Colonic mucosa (tissue), 4 donors: ENCODE results near the gene FADS2. TPM values are rescaled to one million over a fixed set of nuclear protein-coding genes. Genes with fewer than 3 reads are reported as not detected.

ENCODE experiments used
- DNase-seq: peaks from one replicate; pipeline ENCODE4 v3.0.0-alpha.2; 2020
- H3K27ac ChIP-seq: fragments of 200-600 bp; one replicate; pipeline ENCODE4 v1.8.0; 2021
- H3K27me3 ChIP-seq: fragments of 200-600 bp; one replicate; pipeline ENCODE4 v1.8.0; 2021
- H3K36me3 ChIP-seq: fragments of 200-600 bp; one replicate; pipeline ENCODE4 v1.8.0; 2021
- H3K4me1 ChIP-seq: fragments of 200-600 bp; one replicate; pipeline ENCODE4 v1.8.0; 2021; ENCODE audit warnings: mild to moderate bottlenecking
- H3K4me3 ChIP-seq: fragments of 200-600 bp; one replicate; pipeline ENCODE4 v1.8.0; 2021
- H3K9ac ChIP-seq, 2 donors: one replicate each; pipeline ENCODE4 v1.7.0; 2013; ENCODE audit warnings: control low read depth in 2 of 2, low read depth in 2 of 2, low read length in 2 of 2
- H3K9me3 ChIP-seq: fragments of 200-600 bp; one replicate; pipeline ENCODE4 v1.8.0; 2021
- intact Hi-C: fragments of 100-400 bp; cut with DNase I; formaldehyde crosslinking; loops from one replicate; pipeline ENCODE4 v1.14.1; 2022
- total RNA-seq, 2 donors: library from RNA; stranded (reverse); fragmentation: NEBNext Ultra II Directional in 1 of 2; extraction: Animal tissue kit (Norgen Biotek cat#: 25700) in 1 of 2; gene quantifications; one replicate each; pipeline ENCODE4 v1.2.1, GENCODE V29; 2021
- TF ChIP-seq, protein P1 (sequence below): fragments of 200-600 bp; IDR thresholded peaks from one replicate; pipeline ENCODE4 v1.8.0; 2022; ENCODE audit warnings: antibody characterized with exemption, mild to moderate bottlenecking
- donor health status: healthy.
- donor health status: DM: no; HTN: no; CAD: no.
- donor health status: DM: no; HTN: no; CAD: no.

The FADS2 gene
- total RNA-seq, 2 donors from 2014 or later: 13.9 to 38.6 TPM

DNA sequence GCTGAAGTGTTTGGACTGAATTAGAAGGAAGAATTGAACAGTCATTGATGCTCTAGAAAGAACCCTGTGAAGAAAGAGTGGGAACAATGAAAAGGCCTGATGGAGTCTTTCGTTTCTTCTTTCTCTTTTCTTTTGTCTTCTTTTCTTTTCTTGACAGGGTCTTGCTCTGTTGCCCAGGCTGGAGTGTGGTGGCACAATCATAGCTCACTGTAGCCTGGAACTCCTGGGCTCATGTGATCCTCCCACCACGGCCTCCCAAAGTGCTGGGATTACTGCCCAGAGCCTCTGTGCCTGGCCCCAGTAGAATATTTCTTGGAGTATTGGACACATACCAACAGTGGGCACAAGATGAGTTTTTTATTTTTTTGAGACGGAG is 34.3 kb upstream of the FADS2 start:
- TF ChIP-seq, protein P1, sequence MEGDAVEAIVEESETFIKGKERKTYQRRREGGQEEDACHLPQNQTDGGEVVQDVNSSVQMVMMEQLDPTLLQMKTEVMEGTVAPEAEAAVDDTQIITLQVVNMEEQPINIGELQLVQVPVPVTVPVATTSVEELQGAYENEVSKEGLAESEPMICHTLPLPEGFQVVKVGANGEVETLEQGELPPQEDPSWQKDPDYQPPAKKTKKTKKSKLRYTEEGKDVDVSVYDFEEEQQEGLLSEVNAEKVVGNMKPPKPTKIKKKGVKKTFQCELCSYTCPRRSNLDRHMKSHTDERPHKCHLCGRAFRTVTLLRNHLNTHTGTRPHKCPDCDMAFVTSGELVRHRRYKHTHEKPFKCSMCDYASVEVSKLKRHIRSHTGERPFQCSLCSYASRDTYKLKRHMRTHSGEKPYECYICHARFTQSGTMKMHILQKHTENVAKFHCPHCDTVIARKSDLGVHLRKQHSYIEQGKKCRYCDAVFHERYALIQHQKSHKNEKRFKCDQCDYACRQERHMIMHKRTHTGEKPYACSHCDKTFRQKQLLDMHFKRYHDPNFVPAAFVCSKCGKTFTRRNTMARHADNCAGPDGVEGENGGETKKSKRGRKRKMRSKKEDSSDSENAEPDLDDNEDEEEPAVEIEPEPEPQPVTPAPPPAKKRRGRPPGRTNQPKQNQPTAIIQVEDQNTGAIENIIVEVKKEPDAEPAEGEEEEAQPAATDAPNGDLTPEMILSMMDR: no peak
- Histone ChIP-seq H3K4me1 (peaks cover 8% of the 10 kb centered on the region), H3K4me3 (peak overlapping the region; percentile 77), H3K36me3 (no peaks in the 10 kb centered on the region), H3K27ac (no peak overlapping the region), H3K27me3 (no peaks in the 10 kb centered on the region), H3K9ac (no peak overlapping the region), H3K9me3 (no peaks in the 10 kb centered on the region)
- DNase-seq: no peak
- intact Hi-C loops: no loop called here

DNA sequence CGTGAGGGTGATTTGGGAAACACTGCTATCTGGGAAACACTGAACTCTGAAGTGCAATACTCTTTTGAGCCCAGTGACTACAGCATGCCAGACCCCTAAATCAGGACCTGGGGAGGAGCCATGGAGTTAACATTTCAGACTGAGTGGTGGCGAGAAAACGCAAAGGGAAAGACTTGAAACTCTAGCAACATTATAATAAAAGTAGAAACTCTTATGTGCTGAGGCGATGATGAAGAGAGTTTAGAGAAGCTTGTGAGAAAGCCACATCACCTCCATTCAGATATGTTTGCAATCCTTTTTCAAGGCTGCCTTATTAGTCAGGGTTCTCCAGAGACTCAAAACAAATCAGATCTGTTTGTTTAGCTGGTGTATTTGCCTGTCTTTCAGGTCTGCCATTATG is 33.5 kb upstream of the FADS2 start:
- H3K36me3 ChIP-seq: no peaks in the 10 kb centered on the region
- TF ChIP-seq, protein P1: no peak
- peaks cover 8% of the 10 kb centered on the region for H3K4me1 ChIP-seq
- no peak overlapping the region for H3K4me3 ChIP-seq
- intact Hi-C loops: no loop called here
- no peaks in the 10 kb centered on the region for H3K27me3 ChIP-seq
- H3K9me3 ChIP-seq: no peaks in the 10 kb centered on the region
- H3K9ac ChIP-seq: no peak overlapping the region
- no peak for DNase-seq
- H3K27ac ChIP-seq: no peak overlapping the region

DNA sequence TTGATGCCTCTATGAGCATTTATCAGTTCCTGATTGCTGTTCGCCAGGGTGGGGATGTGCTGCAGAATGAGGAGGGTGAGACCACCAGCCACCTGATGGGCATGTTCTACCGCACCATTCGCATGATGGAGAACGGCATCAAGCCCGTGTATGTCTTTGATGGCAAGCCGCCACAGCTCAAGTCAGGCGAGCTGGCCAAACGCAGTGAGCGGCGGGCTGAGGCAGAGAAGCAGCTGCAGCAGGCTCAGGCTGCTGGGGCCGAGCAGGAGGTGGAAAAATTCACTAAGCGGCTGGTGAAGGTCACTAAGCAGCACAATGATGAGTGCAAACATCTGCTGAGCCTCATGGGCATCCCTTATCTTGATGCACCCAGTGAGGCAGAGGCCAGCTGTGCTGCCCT is 32.6 kb upstream of the FADS2 start:
- TF ChIP-seq, protein P1: no peak
- no peak for DNase-seq
- Histone ChIP-seq H3K4me1 (peaks cover 8% of the 10 kb centered on the region), H3K4me3 (no peak overlapping the region), H3K9ac (no peak overlapping the region), H3K9me3 (no peaks in the 10 kb centered on the region), H3K27ac (no peak overlapping the region), H3K36me3 (no peaks in the 10 kb centered on the region), H3K27me3 (no peaks in the 10 kb centered on the region)
- intact Hi-C loops: loop anchor here (5.0 kb wide), 2 partner anchors 102 to 152 kb away; no protein-coding TSS in a partner anchor

DNA sequence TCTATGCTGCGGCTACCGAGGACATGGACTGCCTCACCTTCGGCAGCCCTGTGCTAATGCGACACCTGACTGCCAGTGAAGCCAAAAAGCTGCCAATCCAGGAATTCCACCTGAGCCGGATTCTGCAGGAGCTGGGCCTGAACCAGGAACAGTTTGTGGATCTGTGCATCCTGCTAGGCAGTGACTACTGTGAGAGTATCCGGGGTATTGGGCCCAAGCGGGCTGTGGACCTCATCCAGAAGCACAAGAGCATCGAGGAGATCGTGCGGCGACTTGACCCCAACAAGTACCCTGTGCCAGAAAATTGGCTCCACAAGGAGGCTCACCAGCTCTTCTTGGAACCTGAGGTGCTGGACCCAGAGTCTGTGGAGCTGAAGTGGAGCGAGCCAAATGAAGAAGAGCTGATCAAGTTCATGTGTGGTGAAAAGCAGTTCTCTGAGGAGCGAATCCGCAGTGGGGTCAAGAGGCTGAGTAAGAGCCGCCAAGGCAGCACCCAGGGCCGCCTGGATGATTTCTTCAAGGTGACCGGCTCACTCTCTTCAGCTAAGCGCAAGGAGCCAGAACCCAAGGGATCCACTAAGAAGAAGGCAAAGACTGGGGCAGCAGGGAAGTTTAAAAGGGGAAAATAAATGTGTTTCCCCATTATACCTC is 32.1 kb upstream of the FADS2 start:
- Histone ChIP-seq H3K4me3 (no peak overlapping the region), H3K4me1 (peaks cover 8% of the 10 kb centered on the region), H3K9me3 (no peaks in the 10 kb centered on the region), H3K27me3 (no peaks in the 10 kb centered on the region), H3K9ac (no peak overlapping the region), H3K27ac (no peak overlapping the region), H3K36me3 (no peaks in the 10 kb centered on the region)
- TF ChIP-seq, protein P1: no peak
- intact Hi-C loops: loop anchor here (5.0 kb wide), 2 partner anchors 101 to 151 kb away; no protein-coding TSS in a partner anchor
- no peak for DNase-seq

DNA sequence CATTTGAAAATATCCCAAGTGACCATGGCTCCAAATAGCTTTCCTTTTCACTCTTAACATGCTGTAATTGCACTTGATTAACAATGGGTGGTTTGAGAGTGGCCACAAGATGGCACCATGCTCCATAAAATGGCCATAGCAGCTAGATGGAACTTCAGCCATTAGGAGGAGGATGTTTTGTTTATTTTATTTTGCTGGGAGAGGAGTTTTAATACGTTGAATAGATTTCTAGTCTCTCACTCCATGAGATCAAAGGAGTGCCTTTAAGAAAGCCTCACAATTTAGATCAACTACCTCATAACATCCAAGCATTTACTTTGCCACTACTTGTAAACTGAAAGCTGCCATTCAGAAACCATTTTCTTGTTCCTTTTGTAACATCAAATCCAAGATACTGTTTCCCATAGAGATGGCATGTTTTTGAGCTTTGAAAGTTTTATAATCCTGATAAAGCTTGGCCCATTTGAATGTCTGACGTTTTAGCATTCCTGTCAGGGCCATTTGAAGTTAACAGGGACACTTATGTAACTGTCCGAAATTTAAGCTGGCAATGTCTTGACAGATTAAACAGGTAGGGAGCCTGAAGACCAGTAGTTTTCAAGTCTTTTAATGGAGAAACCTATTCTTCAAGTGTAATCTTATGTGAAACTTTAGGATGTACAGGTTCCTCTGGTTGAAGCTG is 30.7 kb upstream of the FADS2 start:
- no peak overlapping the region for H3K27ac ChIP-seq
- no peaks in the 10 kb centered on the region for H3K9me3 ChIP-seq
- peak; percentile 82 for DNase-seq
- no peak overlapping the region for H3K4me3 ChIP-seq
- TF ChIP-seq, protein P1: peak; percentile 74
- intact Hi-C loops: loop anchor here (5.0 kb wide), 2 partner anchors 100 to 150 kb away; no protein-coding TSS in a partner anchor
- no peak overlapping the region for H3K9ac ChIP-seq
- peaks cover 8% of the 10 kb centered on the region for H3K4me1 ChIP-seq
- H3K27me3 ChIP-seq: no peaks in the 10 kb centered on the region
- H3K36me3 ChIP-seq: no peaks in the 10 kb centered on the region
